ENCODE measurements around the gene UQCC5.
"Not testable (repeated sequence)": the region's sequence is repeated elsewhere in the genome, so short reads cannot be mapped to it uniquely, and the experiment has no call there.

The UQCC5 gene

GRCh38 chr3:52523386-52524257 is 12.8 kb upstream of the UQCC5 start:
- no peak for DNase-seq

- DNase-seq, result no peak
Measured at GRCh38 chr3:52524258-52524751, 12.1 kb upstream of the UQCC5 start.

- no peak for DNase-seq
Measured at GRCh38 chr3:52524752-52525679, 11.4 kb upstream of the UQCC5 start.

GRCh38 chr3:52525680-52526561 is 10.5 kb upstream of the UQCC5 start:
- no peak for DNase-seq

GRCh38 chr3:52526671-52527038 is 9.8 kb upstream of the UQCC5 start:
- not testable (repeated sequence) for DNase-seq

- no peak for DNase-seq
Measured at GRCh38 chr3:52527039-52527731, 9.2 kb upstream of the UQCC5 start.

- no peak for DNase-seq
Measured at GRCh38 chr3:52527732-52528585, 8.4 kb upstream of the UQCC5 start.

- DNase-seq, result no peak
Measured at GRCh38 chr3:52528586-52529375, 7.6 kb upstream of the UQCC5 start.

GRCh38 chr3:52529376-52530333 is 6.8 kb upstream of the UQCC5 start:
- DNase-seq, result no peak

GRCh38 chr3:52530918-52531826 is 5.2 kb upstream of the UQCC5 start:
- DNase-seq, result no peak

GRCh38 chr3:52531860-52532516 is 4.4 kb upstream of the UQCC5 start:
- DNase-seq, result no peak

GRCh38 chr3:52532517-52532837 is 3.9 kb upstream of the UQCC5 start:
- DNase-seq, result peak; percentile 29

- peak; percentile 41 for DNase-seq
Measured at GRCh38 chr3:52532838-52533622, 3.4 kb upstream of the UQCC5 start.

- peak; percentile 74 for DNase-seq
Measured at GRCh38 chr3:52533623-52534280, 2.7 kb upstream of the UQCC5 start, which contains the start of gene NT5DC2. Gene NT5DC2, minus strand, starts transcription at chr3:52533857. Its CDS starts 120 bp downstream, at chr3:52533737.

GRCh38 chr3:52534281-52535183 is 1.9 kb upstream of the UQCC5 start:
- DNase-seq, result no peak
